ENCODE measurements around the gene SPAG16.

Gene SPAG16

GRCh38 chr2:214310319-214310718 is 1026.1 kb downstream of the SPAG16 start:
- Histone ChIP-seq H3K9ac (ENCODE audit: low read depth, low read length, poor library complexity, severe bottlenecking) (no peak overlapping the region), H3K79me2 (ENCODE audit: insufficient read depth, low read length) (no peaks in the 10 kb centered on the region), H2AFZ (ENCODE audit: low read length) (no peak overlapping the region), H3K9me3 (ENCODE audit: insufficient read depth, low read depth, low read length) (no peaks in the 10 kb centered on the region), H4K20me1 (ENCODE audit: insufficient read depth, low read length, poor library complexity, severe bottlenecking) (no peaks in the 10 kb centered on the region), H3K4me1 (ENCODE audit: insufficient read depth, low read length, poor library complexity, severe bottlenecking) (no peaks in the 10 kb centered on the region), H3K36me3 (ENCODE audit: insufficient read depth, low read length) (no peaks in the 10 kb centered on the region), H3K9me2 (replicated peaks; ENCODE audit: low read depth, low read length) (no peaks in the 10 kb centered on the region), H3K4me3 (ENCODE audit: low read length, poor library complexity, severe bottlenecking) (no peak overlapping the region), H3K27me3 (ENCODE audit: insufficient read depth, low read length, poor library complexity, severe bottlenecking) (no peaks in the 10 kb centered on the region), H3F3A (ENCODE audit: low read depth) (no peaks in the 10 kb centered on the region), H3K4me2 (ENCODE audit: low read depth, low read length, poor library complexity, severe bottlenecking) (no peak overlapping the region)
- TF ChIP-seq CTCF (conservative IDR thresholded peaks at IDR 0.05; ENCODE audit: low read length) (peak; percentile 47), EZH2phosphoT487 (IDR thresholded peaks at IDR 0.05; ENCODE audit: borderline replicate concordance) (no peak)

- H3F3A ChIP-seq (ENCODE audit: low read depth) = no peaks in the 10 kb centered on the region
- no peak overlapping the region for H3K4me3 ChIP-seq (ENCODE audit: low read length, poor library complexity, severe bottlenecking)
- no peaks in the 10 kb centered on the region for H3K4me1 ChIP-seq (ENCODE audit: insufficient read depth, low read length, poor library complexity, severe bottlenecking)
- TF ChIP-seq EZH2phosphoT487 (IDR thresholded peaks at IDR 0.05; ENCODE audit: borderline replicate concordance) (no peak), CTCF (conservative IDR thresholded peaks at IDR 0.05; ENCODE audit: low read length) (peak; percentile 63; the same call in 1 of the 2 replicates)
- no peaks in the 10 kb centered on the region for H3K36me3 ChIP-seq (ENCODE audit: insufficient read depth, low read length)
- H3K4me2 ChIP-seq (ENCODE audit: low read depth, low read length, poor library complexity, severe bottlenecking) = no peak overlapping the region
- H2AFZ ChIP-seq (ENCODE audit: low read length) = no peak overlapping the region
- no peaks in the 10 kb centered on the region for H3K9me3 ChIP-seq (ENCODE audit: insufficient read depth, low read depth, low read length)
- no peaks in the 10 kb centered on the region for H4K20me1 ChIP-seq (ENCODE audit: insufficient read depth, low read length, poor library complexity, severe bottlenecking)
- no peaks in the 10 kb centered on the region for H3K79me2 ChIP-seq (ENCODE audit: insufficient read depth, low read length)
- no peaks in the 10 kb centered on the region for H3K9me2 ChIP-seq (replicated peaks; ENCODE audit: low read depth, low read length)
- no peaks in the 10 kb centered on the region for H3K27me3 ChIP-seq (ENCODE audit: insufficient read depth, low read length, poor library complexity, severe bottlenecking)
- no peak overlapping the region for H3K9ac ChIP-seq (ENCODE audit: low read depth, low read length, poor library complexity, severe bottlenecking)
Observed at GRCh38 chr2:214311031-214311533, 1026.8 kb downstream of the SPAG16 start.

GRCh38 chr2:214311931-214312749 is 1027.9 kb downstream of the SPAG16 start:
- Histone ChIP-seq H3K79me2 (ENCODE audit: insufficient read depth, low read length) (no peaks in the 10 kb centered on the region), H3K9me2 (replicated peaks; ENCODE audit: low read depth, low read length) (no peaks in the 10 kb centered on the region), H3K36me3 (ENCODE audit: insufficient read depth, low read length) (no peaks in the 10 kb centered on the region), H3K4me3 (ENCODE audit: low read length, poor library complexity, severe bottlenecking) (no peak overlapping the region), H3K27me3 (ENCODE audit: insufficient read depth, low read length, poor library complexity, severe bottlenecking) (no peaks in the 10 kb centered on the region), H2AFZ (ENCODE audit: low read length) (no peak overlapping the region), H3K9me3 (ENCODE audit: insufficient read depth, low read depth, low read length) (no peaks in the 10 kb centered on the region), H3K4me1 (ENCODE audit: insufficient read depth, low read length, poor library complexity, severe bottlenecking) (no peaks in the 10 kb centered on the region), H3F3A (ENCODE audit: low read depth) (no peaks in the 10 kb centered on the region), H4K20me1 (ENCODE audit: insufficient read depth, low read length, poor library complexity, severe bottlenecking) (no peaks in the 10 kb centered on the region), H3K9ac (ENCODE audit: low read depth, low read length, poor library complexity, severe bottlenecking) (no peak overlapping the region), H3K4me2 (ENCODE audit: low read depth, low read length, poor library complexity, severe bottlenecking) (no peak overlapping the region)
- TF ChIP-seq CTCF (conservative IDR thresholded peaks at IDR 0.05; ENCODE audit: low read length) (no peak), EZH2phosphoT487 (IDR thresholded peaks at IDR 0.05; ENCODE audit: borderline replicate concordance) (no peak)
